ES-I3 (cell line): ENCODE results near the gene SCG3.
A peak's percentile ranks its signal among the peaks of the same experiment; 100 is the strongest.

Experiments used
- H3K36me3 ChIP-seq: 2 replicates; pipeline ENCODE4 v1.6.1; 2013; ENCODE audit warnings: mild to moderate bottlenecking, low read length, control low read depth, moderate library complexity; ENCODE audit not compliant: insufficient read depth
- H3K4me1 ChIP-seq: 2 replicates; pipeline ENCODE4 v1.6.1; 2013; ENCODE audit warnings: mild to moderate bottlenecking, control low read depth, low read length; ENCODE audit not compliant: insufficient read depth
- H3K9ac ChIP-seq: 2 replicates; pipeline ENCODE4 v1.6.1; 2013; ENCODE audit warnings: low read depth, mild to moderate bottlenecking, low read length, moderate library complexity
- H3K9me3 ChIP-seq: 2 replicates; pipeline ENCODE4 v1.6.1; 2013; ENCODE audit warnings: mild to moderate bottlenecking, low read length, moderate library complexity; ENCODE audit not compliant: control insufficient read depth, insufficient read depth

Gene SCG3

GRCh38 chr15:51727141-51727897 is 46.0 kb downstream of the SCG3 start:
- Histone ChIP-seq H3K9me3 (no peaks in the 10 kb centered on the region), H3K4me1 (peaks cover 19% of the 10 kb centered on the region), H3K36me3 (no peaks in the 10 kb centered on the region), H3K9ac (no peak overlapping the region)

- Histone ChIP-seq H3K36me3 (no peaks in the 10 kb centered on the region), H3K9ac (no peak overlapping the region), H3K9me3 (no peaks in the 10 kb centered on the region), H3K4me1 (peaks cover 11% of the 10 kb centered on the region)
Observed at GRCh38 chr15:51731549-51732267, 50.4 kb downstream of the SCG3 start.

GRCh38 chr15:51732646-51733045 is 51.3 kb downstream of the SCG3 start:
- Histone ChIP-seq H3K9me3 (no peaks in the 10 kb centered on the region), H3K4me1 (0 out of 2 replicates have a peak, but pooled peaks cover 2% of the 10 kb centered on the region), H3K36me3 (no peaks in the 10 kb centered on the region), H3K9ac (no peak overlapping the region)

GRCh38 chr15:51735228-51736010 is 54.1 kb downstream of the SCG3 start:
- Histone ChIP-seq H3K9me3 (no peaks in the 10 kb centered on the region), H3K36me3 (no peaks in the 10 kb centered on the region), H3K9ac (no peak overlapping the region), H3K4me1 (no peaks in the 10 kb centered on the region)

- no peaks in the 10 kb centered on the region for H3K4me1 ChIP-seq
Observed at GRCh38 chr15:51736069-51736468, 54.8 kb downstream of the SCG3 start.

GRCh38 chr15:51736751-51737521 is 55.6 kb downstream of the SCG3 start:
- Histone ChIP-seq H3K9me3 (no peaks in the 10 kb centered on the region), H3K4me1 (no peaks in the 10 kb centered on the region), H3K9ac (peak overlapping the region; percentile 76), H3K36me3 (no peaks in the 10 kb centered on the region)

More at GRCh38 chr15:51736069-51736468, 54.8 kb downstream of the SCG3 start:
- H3K36me3 ChIP-seq: no peaks in the 10 kb centered on the region
- no peak overlapping the region for H3K9ac ChIP-seq
- no peaks in the 10 kb centered on the region for H3K9me3 ChIP-seq

- H3K9me3 ChIP-seq: no peaks in the 10 kb centered on the region
- peak within 1 kb of the TSS; percentile 76 for H3K9ac ChIP-seq
Observed at GRCh38 chr15:51737522-51738305, 56.4 kb downstream of the SCG3 start, which contains the start of gene LYSMD2. Gene LYSMD2, minus strand, starts transcription at chr15:51737655. Its CDS starts 33 bp downstream, at chr15:51737622.

GRCh38 chr15:51738553-51738952 is 57.2 kb downstream of the SCG3 start:
- Histone ChIP-seq H3K4me1 (no peaks in the 10 kb centered on the region), H3K9me3 (no peaks in the 10 kb centered on the region), H3K9ac (no peak overlapping the region), H3K36me3 (no peaks in the 10 kb centered on the region)

More at GRCh38 chr15:51737522-51738305, 56.4 kb downstream of the SCG3 start, which contains the start of gene LYSMD2:
- H3K36me3 ChIP-seq: no peaks in the 10 kb centered on the region
- H3K4me1 ChIP-seq: no peaks in the 10 kb centered on the region

GRCh38 chr15:51739061-51739712 is 57.9 kb downstream of the SCG3 start:
- Histone ChIP-seq H3K9me3 (no peaks in the 10 kb centered on the region), H3K36me3 (no peaks in the 10 kb centered on the region), H3K9ac (no peak overlapping the region), H3K4me1 (no peaks in the 10 kb centered on the region)

- H3K9ac ChIP-seq: no peak overlapping the region
- H3K36me3 ChIP-seq: no peaks in the 10 kb centered on the region
- no peaks in the 10 kb centered on the region for H3K4me1 ChIP-seq
- H3K9me3 ChIP-seq: no peaks in the 10 kb centered on the region
Observed at GRCh38 chr15:51749307-51749706, 68.0 kb downstream of the SCG3 start.

GRCh38 chr15:51750186-51750585 is 68.9 kb downstream of the SCG3 start:
- Histone ChIP-seq H3K9ac (no peak overlapping the region), H3K9me3 (no peaks in the 10 kb centered on the region), H3K36me3 (no peaks in the 10 kb centered on the region), H3K4me1 (no peaks in the 10 kb centered on the region)

GRCh38 chr15:51750792-51751696 is 69.7 kb downstream of the SCG3 start, which contains the start of gene TMOD2:
Gene TMOD2, plus strand, starts transcription at chr15:51751597. Its CDS starts 14,845 bp downstream, at chr15:51766442.
- H3K36me3 ChIP-seq: no peaks in the 10 kb centered on the region
- H3K9me3 ChIP-seq: no peaks in the 10 kb centered on the region
- H3K4me1 ChIP-seq: no peaks in the 10 kb centered on the region
- H3K9ac ChIP-seq: peak within 1 kb of the TSS; percentile 94
